HL-60 (cell line): Measurements from ENCODE around the gene RAF1.

Experiments used
- DNase-seq, 2 experiments: peaks; one replicate each; pipeline ENCODE4 v3.0.0-alpha.2; 2010 to 2020; ENCODE audit warnings: low read depth in 1 of 2, low spot score in 1 of 2
- H3K27ac ChIP-seq: fragments of 250-450 bp; sonication (Bioruptor Pico); replicated peaks from 2 replicates; pipeline ENCODE4 v1.5.1; 2020; ENCODE audit warnings: mild to moderate bottlenecking, moderate library complexity
- H3K27me3 ChIP-seq: fragments of 250-450 bp; sonication (Bioruptor Pico); 2 replicates; pipeline ENCODE4 v1.5.1; 2021; ENCODE audit warnings: mild to moderate bottlenecking, moderate library complexity; ENCODE audit not compliant: insufficient read depth, poor library complexity, severe bottlenecking
- H3K4me3 ChIP-seq: replicated peaks from 2 replicates; pipeline ENCODE4 v1.5.1; 2011; ENCODE audit warnings: mild to moderate bottlenecking, control low read depth, low read length; ENCODE audit not compliant: insufficient read depth
- CTCF ChIP-seq: IDR thresholded peaks from one replicate; pipeline ENCODE4 v1.5.1; 2011; ENCODE audit warnings: low read length, control low read depth, inconsistent platforms; ENCODE audit not compliant: insufficient read depth
- GABPA ChIP-seq: IDR thresholded peaks from 2 replicates; pipeline ENCODE4 v1.6.1; 2012; ENCODE audit warnings: low read depth
- POLR2AphosphoS5 ChIP-seq: IDR thresholded peaks from 2 replicates; pipeline ENCODE4 v1.6.1; 2012; ENCODE audit warnings: low read depth
- REST ChIP-seq: IDR thresholded peaks from 2 replicates; pipeline ENCODE4 v1.6.1; 2012; ENCODE audit warnings: low read depth; ENCODE audit not compliant: insufficient replicate concordance
- SPI1 ChIP-seq: IDR thresholded peaks from 2 replicates; pipeline ENCODE4 v1.6.1; 2012; ENCODE audit warnings: low read depth, mild to moderate bottlenecking, borderline replicate concordance

RAF1 gene

DNA sequence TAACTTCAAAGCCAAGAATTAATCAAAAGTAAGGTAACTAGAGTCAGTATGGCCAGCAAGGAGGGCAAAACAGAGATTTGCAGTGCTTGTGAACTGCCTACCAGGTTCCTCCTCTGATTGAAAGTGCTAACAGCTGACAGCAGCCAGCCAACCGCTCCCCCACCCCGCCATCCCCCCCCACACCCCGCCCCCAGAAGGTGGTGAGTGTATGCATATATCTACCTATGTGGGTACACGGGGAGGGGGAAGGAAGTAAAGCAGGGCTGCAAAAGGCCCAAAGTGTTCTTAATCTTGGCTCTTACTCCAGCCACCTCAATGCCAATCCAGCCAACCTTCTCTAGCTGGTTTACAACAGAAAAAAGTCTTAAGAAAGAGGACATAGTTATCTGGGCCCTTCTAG is 50.7 kb downstream of the RAF1 start:
- no peak for DNase-seq
- no peak overlapping the region for H3K27ac ChIP-seq
- no peak overlapping the region for H3K4me3 ChIP-seq
- TF ChIP-seq POLR2AphosphoS5 = no peak
- TF ChIP-seq SPI1 = no peak
- no peak for TF ChIP-seq REST
- no peak for TF ChIP-seq GABPA
- no peak for TF ChIP-seq CTCF
- H3K27me3 ChIP-seq = no peaks in the 10 kb centered on the region

DNA sequence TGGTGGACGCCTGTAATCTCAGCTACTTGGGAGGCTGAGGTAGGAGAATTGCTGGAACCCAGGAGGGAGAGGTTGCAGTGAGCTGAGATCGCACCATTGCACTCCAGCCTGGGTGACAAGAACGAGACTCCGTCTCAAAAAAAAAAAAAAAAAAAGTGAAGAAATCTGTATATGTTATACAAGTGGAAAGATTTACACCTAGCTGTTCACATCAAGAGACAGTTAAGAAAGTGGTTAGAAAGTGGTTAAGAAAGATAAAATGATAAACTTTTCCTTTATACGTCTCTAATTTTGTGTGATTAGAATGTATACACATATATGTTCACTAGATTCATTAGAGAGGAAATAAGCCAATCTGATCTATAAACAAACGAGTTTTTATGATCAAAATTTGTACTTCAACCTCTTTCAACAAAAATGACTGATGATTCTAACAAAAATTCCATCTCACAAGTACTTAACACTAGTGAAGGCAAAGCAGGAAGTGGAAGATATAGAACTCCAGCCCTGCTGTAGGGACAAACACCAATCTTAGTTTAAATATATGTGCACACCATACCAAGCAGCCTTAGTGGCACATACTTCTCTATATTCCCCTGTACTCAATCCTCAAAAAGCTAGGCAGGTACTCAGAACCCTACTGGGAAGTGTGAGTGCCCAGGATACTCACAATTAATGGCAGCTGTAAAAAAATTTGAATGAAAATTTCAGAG is 51.2 kb downstream of the RAF1 start:
- no peak for DNase-seq
- Histone ChIP-seq H3K27ac (no peak overlapping the region), H3K27me3 (no peaks in the 10 kb centered on the region), H3K4me3 (no peak overlapping the region)
- no peak for TF ChIP-seq POLR2AphosphoS5
- TF ChIP-seq CTCF = no peak
- TF ChIP-seq GABPA = no peak
- no peak for TF ChIP-seq REST
- TF ChIP-seq SPI1 = no peak

- TF ChIP-seq REST = no peak
- TF ChIP-seq SPI1 = no peak
- no peak for TF ChIP-seq GABPA
- TF ChIP-seq CTCF = no peak
- no peak for TF ChIP-seq POLR2AphosphoS5
- Histone ChIP-seq H3K4me3 (no peak overlapping the region), H3K27ac (no peak overlapping the region)
These were observed 52.8 kb downstream of the RAF1 start for GRCh38 chr3:12611117-12611516.

More at GRCh38 chr3:12611117-12611516, 52.8 kb downstream of the RAF1 start:
- no peak for DNase-seq
- no peaks in the 10 kb centered on the region for H3K27me3 ChIP-seq
